H1 (cell line): ENCODE results near the gene DYNC1I2. TPM values are rescaled to one million over a fixed set of nuclear protein-coding genes. Genes with fewer than 3 reads are reported as not detected.
A peak's percentile ranks its signal among the peaks of the same experiment; 100 is the strongest.

Source experiments
- CTCF ChIA-PET: fragments of 300-600 bp; sonication (Branson Sonifier 250); formaldehyde crosslinking; loops from one replicate; lab custom pipeline; 2021; ENCODE audit not compliant: partially characterized antibody; lab: Charles Lee
- POLR2A ChIA-PET: fragments of 300-600 bp; sonication (Branson Sonifier 250); formaldehyde crosslinking; loops from one replicate; lab custom pipeline; 2021; ENCODE audit warnings: inconsistent platforms; ENCODE audit not compliant: partially characterized antibody; lab: Charles Lee
- DNase-seq, 2 experiments: peaks; one replicate each; pipeline versions ENCODE4 v3.0.0 to v3.0.0-alpha.2; 2010 to 2022; ENCODE audit warnings: low spot score in 2 of 2, low read depth in 1 of 2, mixed read lengths in 1 of 2
- FAIRE-seq: peaks from 2 replicates; lab custom pipeline; 2011; peaks lifted over from hg19 to GRCh38; lab: Jason Lieb, UNC
- H2AFZ ChIP-seq: 2 replicates; pipeline ENCODE4 v1.8.1; 2012; ENCODE audit warnings: low read length, inconsistent platforms
- H2AK5ac ChIP-seq: 2 replicates; pipeline ENCODE4 v1.6.1; 2013; ENCODE audit warnings: low read depth, low read length
- H2BK120ac ChIP-seq: replicated peaks from 2 replicates; pipeline ENCODE3; 2013; ENCODE audit warnings: low read depth, low read length, inconsistent platforms
- H2BK12ac ChIP-seq: 2 replicates; pipeline ENCODE4 v1.6.1; 2013; ENCODE audit warnings: low read depth, low read length
- H2BK15ac ChIP-seq: 2 replicates; pipeline ENCODE4 v1.6.1; 2013; ENCODE audit warnings: low read length
- H2BK20ac ChIP-seq: 2 replicates; pipeline ENCODE4 v1.6.1; 2013; ENCODE audit warnings: low read length
- H2BK5ac ChIP-seq: 2 replicates; pipeline ENCODE4 v1.6.1; 2013; ENCODE audit warnings: low read depth, low read length
- H3K14ac ChIP-seq: 2 replicates; pipeline ENCODE4 v1.6.1; 2013; ENCODE audit warnings: inconsistent platforms; ENCODE audit not compliant: insufficient read length
- H3K18ac ChIP-seq: 2 replicates; pipeline ENCODE4 v1.6.1; 2013; ENCODE audit warnings: low read length; ENCODE audit errors: extremely low read depth
- H3K23ac ChIP-seq: 2 replicates; pipeline ENCODE4 v1.6.1; 2013; ENCODE audit warnings: inconsistent platforms; ENCODE audit not compliant: insufficient read length
- H3K23me2 ChIP-seq: 2 replicates; pipeline ENCODE4 v1.6.1; 2013; ENCODE audit warnings: low read depth, low read length
- H3K27ac ChIP-seq: 2 replicates; pipeline ENCODE4 v1.6.1; 2011; ENCODE audit warnings: low read depth, low read length, inconsistent platforms
- H3K27me3 ChIP-seq, 4 experiments: replicated peaks in 1 of 4; 1 replicate in 1 of 4; 2 replicates in 3 of 4; pipeline versions ENCODE4 v1.6.1 to v1.8.1; 2011 to 2013; ENCODE audit warnings: low read length in 3 of 4, mild to moderate bottlenecking in 3 of 4, inconsistent platforms in 2 of 4, mixed read lengths in 2 of 4, moderate library complexity in 1 of 4; ENCODE audit not compliant: control insufficient read depth in 3 of 4, insufficient read depth in 3 of 4; ENCODE audit errors: extremely low read depth in 1 of 4
- H3K36me3 ChIP-seq, 4 experiments: 2 replicates each; pipeline versions ENCODE4 v1.6.1 to v1.8.1; 2011 to 2013; ENCODE audit warnings: mild to moderate bottlenecking in 4 of 4, low read length in 3 of 4, moderate library complexity in 2 of 4, control low read depth in 1 of 4, inconsistent platforms in 1 of 4; ENCODE audit not compliant: insufficient read depth in 4 of 4, control insufficient read depth in 2 of 4
- H3K4ac ChIP-seq: replicated peaks from 2 replicates; pipeline ENCODE3; 2013; ENCODE audit warnings: low read length, low read depth, mixed read lengths, inconsistent platforms; ENCODE audit not compliant: insufficient read length
- H3K4me1 ChIP-seq, 4 experiments: replicated peaks in 1 of 4; 1 replicate in 1 of 4; 2 replicates in 3 of 4; pipeline versions ENCODE4 v1.6.1 to v1.8.1; 2011 to 2013; ENCODE audit warnings: low read length in 3 of 4, inconsistent platforms in 2 of 4, mixed read lengths in 1 of 4; ENCODE audit not compliant: insufficient read depth in 4 of 4, control insufficient read depth in 3 of 4
- H3K4me2 ChIP-seq, 2 experiments: 2 replicates each; pipeline versions ENCODE4 v1.6.1 to v1.8.1; 2011 to 2013; ENCODE audit warnings: low read depth in 2 of 2, low read length in 2 of 2, control low read depth in 1 of 2, inconsistent platforms in 1 of 2, mild to moderate bottlenecking in 1 of 2; ENCODE audit not compliant: insufficient read depth in 1 of 2
- H3K4me3 ChIP-seq, 4 experiments: fragments of 200-600, 300-600 bp in 1 of 4; sonication (generic), shearing (Covaris generic), sonication (Bioruptor Twin) in 1 of 4; 2 replicates each; pipeline versions ENCODE4 v1.5.1 to v1.8.1; 2011 to 2016; ENCODE audit warnings: low read length in 4 of 4, low read depth in 3 of 4, control low read depth in 2 of 4, inconsistent platforms in 2 of 4, mild to moderate bottlenecking in 2 of 4, mixed read lengths in 1 of 4, moderate library complexity in 1 of 4; ENCODE audit not compliant: insufficient read depth in 2 of 4; ENCODE audit errors: extremely low read depth in 1 of 4
- H3K56ac ChIP-seq: replicated peaks from 2 replicates; pipeline ENCODE3; 2013; ENCODE audit warnings: low read depth, mild to moderate bottlenecking, mixed read lengths, low read length, inconsistent platforms; ENCODE audit not compliant: insufficient read length
- H3K79me1 ChIP-seq: 2 replicates; pipeline ENCODE4 v1.6.1; 2013; ENCODE audit warnings: low read depth, low read length, control low read depth
- H3K79me2 ChIP-seq, 2 experiments: 2 replicates each; pipeline versions ENCODE4 v1.6.1 to v1.8.1; 2012 to 2013; ENCODE audit warnings: low read length in 2 of 2, mild to moderate bottlenecking in 2 of 2, inconsistent platforms in 1 of 2; ENCODE audit not compliant: insufficient read depth in 2 of 2, control insufficient read depth in 1 of 2
- H3K9ac ChIP-seq, 4 experiments: replicated peaks in 1 of 4; 1 replicate in 1 of 4; 2 replicates in 3 of 4; pipeline versions ENCODE4 v1.6.1 to v1.8.1; 2011 to 2013; ENCODE audit warnings: low read depth in 3 of 4, low read length in 3 of 4, control low read depth in 2 of 4, mild to moderate bottlenecking in 2 of 4, moderate library complexity in 2 of 4, inconsistent platforms in 1 of 4; ENCODE audit errors: extremely low read depth in 1 of 4
- H3K9me3 ChIP-seq, 2 experiments: 2 replicates each; pipeline versions ENCODE4 v1.6.1 to v1.8.1; 2012 to 2013; ENCODE audit warnings: mild to moderate bottlenecking in 2 of 2, moderate library complexity in 2 of 2, control low read depth in 1 of 2, inconsistent platforms in 1 of 2, low read depth in 1 of 2, low read length in 1 of 2, mixed read lengths in 1 of 2; ENCODE audit not compliant: insufficient read depth in 2 of 2
- H4K20me1 ChIP-seq, 2 experiments: replicated peaks in 1 of 2; 2 replicates each; pipeline versions ENCODE3 to v1.8.1; 2011 to 2013; ENCODE audit warnings: inconsistent platforms in 2 of 2, low read length in 2 of 2, mild to moderate bottlenecking in 1 of 2; ENCODE audit not compliant: insufficient read depth in 2 of 2, control insufficient read depth in 1 of 2
- H4K5ac ChIP-seq: 2 replicates; pipeline ENCODE4 v1.6.1; 2013; ENCODE audit warnings: low read length, low read depth, mixed read lengths, inconsistent platforms; ENCODE audit not compliant: insufficient read length
- H4K8ac ChIP-seq: 2 replicates; pipeline ENCODE4 v1.8.0; 2013; ENCODE audit warnings: mild to moderate bottlenecking, moderate library complexity, low read length, inconsistent platforms; ENCODE audit not compliant: insufficient read depth; ENCODE audit errors: extremely low read depth
- H4K91ac ChIP-seq: replicated peaks from 2 replicates; pipeline ENCODE3; 2013; ENCODE audit warnings: low read length, mixed read lengths, inconsistent platforms; ENCODE audit not compliant: insufficient read length
- MAFK ChIP-seq: IDR thresholded peaks from 2 replicates; pipeline ENCODE4 v1.6.1; 2012; ENCODE audit warnings: low read depth, mild to moderate bottlenecking, improper control_type of control experiment, low read length
- POU5F1 ChIP-seq: IDR thresholded peaks from 2 replicates; pipeline ENCODE4 v1.6.1; 2011; ENCODE audit warnings: low read depth, mild to moderate bottlenecking, low read length, moderate library complexity
- SIRT6 ChIP-seq: IDR thresholded peaks from one replicate; pipeline ENCODE4 v1.7.1; 2012; ENCODE audit warnings: low read length, inconsistent platforms
- SP2 ChIP-seq: IDR thresholded peaks from 2 replicates; pipeline ENCODE4 v1.6.1; 2012; ENCODE audit warnings: mild to moderate bottlenecking, low read length, inconsistent platforms
- WGBS, 2 experiments: shearing (Covaris generic) in 1 of 2; methylation state at CpG; one replicate each; pipeline versions ENCODE4 v1.1.6 to v1.1.7; 2013 to 2015; ENCODE audit warnings: low lambda C conversion rate in 2 of 2, mixed read lengths in 2 of 2, inconsistent platforms in 1 of 2, low coverage in 1 of 2, missing lambda C conversion rate in 1 of 2; ENCODE audit not compliant: insufficient replicate concordance in 2 of 2, insufficient coverage in 1 of 2, insufficient read length in 1 of 2; ENCODE audit errors: extremely low coverage in 1 of 2, missing lambda C conversion rate in 1 of 2; 5-methylcytosine and 5-hydroxymethylcytosine counted together
- polyA plus RNA-seq, 7 experiments: library from polyadenylated mRNA; depleted of rRNA in 3 of 7; stranded (reverse) in 5 of 7; unstranded in 2 of 7; fragments of >200 nt in 5 of 7; fragments of 200-250 nt in 2 of 7; gene quantifications; 1 replicate in 5 of 7; 2 replicates in 1 of 7; 4 replicates in 1 of 7; pipeline versions ENCODE4 v1.2.1 to v1.2.3, GENCODE V29; 2011 to 2013; ENCODE audit warnings: missing spikeins in 2 of 7, mixed read lengths in 2 of 7
- total RNA-seq: library from RNA; stranded (reverse); fragmentation: NEBNext Ultra II Directional; extraction: Animal tissue kit (Norgen Biotek cat#: 25700); gene quantifications from 2 replicates; pipeline ENCODE4 v1.2.1, GENCODE V29; 2021

The DYNC1I2 gene
- total and polyA plus RNA-seq, 2 of the 8 experiments (the other 6 are each of a cell fraction or from before 2014, with no cell fraction given), result 67.3 to 68.1 TPM

DNA sequence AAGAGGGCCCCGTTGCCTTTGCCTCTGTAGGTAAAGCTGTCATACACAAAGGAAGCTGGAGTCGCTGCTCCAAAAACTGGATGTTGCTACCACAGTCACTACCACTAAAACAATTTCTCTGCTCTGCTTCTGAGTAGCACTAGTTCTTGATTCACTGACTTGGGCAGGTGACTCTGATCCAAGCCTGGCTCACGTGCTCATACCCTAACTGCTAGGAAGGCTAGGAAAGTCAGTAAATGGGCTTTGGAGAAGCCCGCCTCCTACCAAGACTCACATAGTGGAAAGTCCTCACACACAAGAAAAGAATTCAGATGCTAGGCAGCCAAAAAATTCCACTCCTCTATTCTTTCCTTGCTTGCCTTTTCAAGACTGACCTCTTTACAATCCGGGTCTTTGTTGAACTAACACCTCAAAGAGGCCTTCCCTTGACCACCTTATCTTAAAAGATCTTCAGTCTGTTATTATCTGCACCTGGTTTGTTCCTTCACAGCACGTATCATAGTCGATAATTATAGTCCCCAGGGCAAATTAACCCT is 11.4 kb upstream of the DYNC1I2 start:
- Histone ChIP-seq H3K18ac (no peak overlapping the region), H3K9me3 (no peaks in the 10 kb centered on the region), H2BK20ac (no peak overlapping the region), H3K4me1 (peaks cover 0 to 2% (median 0%) of the 10 kb centered on the region in 4 experiments; a peak in 1 of 7 replicates), H3K23ac (no peak overlapping the region), H3K23me2 (no peaks in the 10 kb centered on the region), H4K91ac (no peak overlapping the region), H3K4me3 (no peak overlapping the region), H2BK15ac (no peak overlapping the region), H4K8ac (no peak overlapping the region), H3K4ac (no peak overlapping the region), H3K27ac (no peak overlapping the region), H3K56ac (no peak overlapping the region), H4K20me1 (no peaks in the 10 kb centered on the region), H2BK5ac (no peak overlapping the region), H3K36me3 (no peaks in the 10 kb centered on the region), H3K79me2 (no peaks in the 10 kb centered on the region), H3K14ac (no peak overlapping the region), H2AFZ (peak overlapping the region; percentile 83; the same call in 1 of the 2 replicates), H2BK120ac (no peak overlapping the region), H3K4me2 (no peak overlapping the region), H3K27me3 (no peaks in the 10 kb centered on the region), H3K9ac (no peak overlapping the region), H2BK12ac (no peak overlapping the region), H4K5ac (no peak overlapping the region), H2AK5ac (no peak overlapping the region), H3K79me1 (no peaks in the 10 kb centered on the region)
- FAIRE-seq, result no peak
- ChIA-PET POLR2A (interaction anchor here (1.0 to 1.1 kb wide), 2 partner anchors 11 to 16 kb away, joined by 3 to 4 read pairs; partner anchors contain the start of gene DYNC1I2), CTCF (interaction anchor here (0.9 kb wide), 1 partner anchor 56 kb away, joined by 4 read pairs; no protein-coding TSS in a partner anchor)
- TF ChIP-seq SIRT6 (no peak), POU5F1 (no peak), SP2 (no peak), MAFK (no peak)
- 91% methylated on average over 7 of the region's 7 CpGs; no CpG with 5 or more reads in 1 of the 2 experiments for WGBS, 2 experiments
- DNase-seq, result no peak
